GM12872 (cell line): ENCODE results near the gene ZNF20.

Experiments
- TF ChIP-seq, protein P1 (sequence below): IDR thresholded peaks from 3 replicates; pipeline ENCODE4 v1.5.1; 2011; ENCODE audit warnings: low read depth, mild to moderate bottlenecking, low read length, moderate library complexity; ENCODE audit not compliant: insufficient read depth

Gene ZNF20

DNA sequence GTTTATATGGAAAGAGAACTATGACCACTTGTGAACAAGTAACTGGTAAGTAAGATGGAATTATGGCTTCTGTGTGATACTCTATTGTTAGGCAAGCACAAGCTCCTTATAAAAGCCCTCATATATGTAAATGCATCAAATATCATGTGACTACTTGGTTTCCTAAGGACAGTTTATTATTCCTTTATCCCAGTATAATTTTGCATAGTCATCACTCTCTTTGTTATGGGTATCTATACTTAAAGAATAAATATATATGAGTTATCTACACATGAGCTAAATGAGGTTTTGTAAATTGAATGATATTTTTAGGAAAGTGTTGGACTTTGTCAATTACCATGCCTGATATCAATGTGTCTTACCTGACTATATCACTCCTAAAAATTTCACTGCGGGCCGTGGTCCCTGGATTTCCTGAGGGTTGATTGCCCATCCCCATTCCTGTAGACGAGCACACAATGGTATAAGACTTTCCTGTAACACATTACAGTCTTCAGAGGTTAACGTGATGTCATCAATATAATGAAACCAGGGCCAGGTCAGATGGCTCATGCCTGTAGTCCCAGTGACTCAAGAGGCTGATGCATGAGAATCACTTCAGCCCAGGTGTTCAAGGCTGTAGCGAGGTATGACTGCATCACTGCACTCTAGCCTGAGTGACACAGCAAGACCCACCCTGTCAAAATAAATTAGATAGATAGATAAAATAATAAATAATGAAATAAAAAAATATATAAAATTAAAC, 54.9 kb downstream of the ZNF20 start:
- TF ChIP-seq, protein P1, sequence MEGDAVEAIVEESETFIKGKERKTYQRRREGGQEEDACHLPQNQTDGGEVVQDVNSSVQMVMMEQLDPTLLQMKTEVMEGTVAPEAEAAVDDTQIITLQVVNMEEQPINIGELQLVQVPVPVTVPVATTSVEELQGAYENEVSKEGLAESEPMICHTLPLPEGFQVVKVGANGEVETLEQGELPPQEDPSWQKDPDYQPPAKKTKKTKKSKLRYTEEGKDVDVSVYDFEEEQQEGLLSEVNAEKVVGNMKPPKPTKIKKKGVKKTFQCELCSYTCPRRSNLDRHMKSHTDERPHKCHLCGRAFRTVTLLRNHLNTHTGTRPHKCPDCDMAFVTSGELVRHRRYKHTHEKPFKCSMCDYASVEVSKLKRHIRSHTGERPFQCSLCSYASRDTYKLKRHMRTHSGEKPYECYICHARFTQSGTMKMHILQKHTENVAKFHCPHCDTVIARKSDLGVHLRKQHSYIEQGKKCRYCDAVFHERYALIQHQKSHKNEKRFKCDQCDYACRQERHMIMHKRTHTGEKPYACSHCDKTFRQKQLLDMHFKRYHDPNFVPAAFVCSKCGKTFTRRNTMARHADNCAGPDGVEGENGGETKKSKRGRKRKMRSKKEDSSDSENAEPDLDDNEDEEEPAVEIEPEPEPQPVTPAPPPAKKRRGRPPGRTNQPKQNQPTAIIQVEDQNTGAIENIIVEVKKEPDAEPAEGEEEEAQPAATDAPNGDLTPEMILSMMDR, result no peak
